HT-29 (cell line): ENCODE measurements around the gene CCDC192. TPM values are rescaled to one million over a fixed set of nuclear protein-coding genes. Genes with fewer than 3 reads are reported as not detected.
A peak's percentile ranks its signal among the peaks of the same experiment; 100 is the strongest.

Experiments used
- DNase-seq: peaks from one replicate; pipeline ENCODE4 v3.0.0-alpha.2; 2015; ENCODE audit warnings: low spot score
- total RNA-seq: library from RNA; depleted of rRNA; stranded (reverse); fragments of >200 nt; shearing (Covaris generic); gene quantifications from 2 replicates; pipeline ENCODE4 v1.2.3, GENCODE V29; 2014

CCDC192 gene
- total RNA-seq, 1 experiment from 2014 or later, result not detected

DNA sequence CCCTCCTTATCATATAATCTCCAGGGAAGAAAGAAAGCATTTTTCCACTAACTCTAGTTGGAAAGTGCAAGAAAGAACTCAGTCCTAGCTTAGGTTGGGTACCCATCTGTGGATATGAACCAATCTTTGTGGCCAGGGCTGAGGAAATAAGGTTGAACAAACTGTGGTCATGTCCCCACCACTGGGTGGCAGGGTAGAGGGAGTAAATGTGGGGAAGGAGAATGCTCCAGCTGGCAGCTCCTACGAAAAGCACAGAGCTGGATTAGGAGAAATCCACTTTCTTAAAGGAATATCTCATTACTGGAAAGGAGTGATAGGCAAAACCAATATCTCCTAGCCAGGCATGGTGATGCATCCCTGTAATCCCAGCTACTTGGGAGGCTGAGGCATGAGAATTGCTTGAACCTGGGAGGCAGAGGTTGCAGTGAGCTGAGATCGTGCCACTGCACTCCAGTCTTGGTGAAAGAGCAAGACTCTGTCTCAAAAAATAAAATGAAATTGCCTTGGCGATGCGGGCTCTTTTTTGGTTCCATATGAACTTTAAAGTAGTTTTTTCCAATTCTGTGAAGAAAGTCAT is 175.1 kb downstream of the CCDC192 start:
- peak; percentile 85 for DNase-seq

GRCh38 chr5:127884416-127884815 is 181.2 kb downstream of the CCDC192 start:
- DNase-seq, result no peak

GRCh38 chr5:127885176-127885575 is 182.0 kb downstream of the CCDC192 start:
- peak; percentile 51 for DNase-seq

GRCh38 chr5:127886081-127886480 is 182.9 kb downstream of the CCDC192 start:
- DNase-seq, result peak; percentile 65

DNA sequence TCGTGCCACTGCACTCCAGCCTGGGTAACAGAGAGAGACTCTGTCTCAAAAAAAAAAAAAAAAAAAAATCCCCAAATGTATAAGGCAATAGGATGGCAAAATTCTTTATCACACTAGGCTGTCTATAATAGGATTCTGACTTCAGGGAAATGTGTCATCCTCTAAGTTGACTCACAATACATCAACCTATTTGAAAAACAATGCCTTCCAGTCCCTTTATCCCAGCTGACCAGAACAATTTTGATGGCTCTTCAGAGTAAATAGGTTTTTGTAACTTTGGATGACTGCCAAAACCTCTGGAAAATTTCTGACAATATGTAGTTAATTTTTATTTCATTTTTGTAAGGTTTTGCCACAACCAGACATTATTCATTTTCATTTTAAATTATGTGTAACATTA is 184.1 kb downstream of the CCDC192 start:
- no peak for DNase-seq

- DNase-seq, result no peak
Measured at GRCh38 chr5:127891942-127892341, 188.8 kb downstream of the CCDC192 start.

- DNase-seq, result peak; percentile 85
Measured at GRCh38 chr5:127892467-127893207, 189.4 kb downstream of the CCDC192 start.

- DNase-seq, result no peak
Measured at GRCh38 chr5:127893232-127893631, 190.0 kb downstream of the CCDC192 start.

- DNase-seq, result no peak
Measured at GRCh38 chr5:127894461-127894860, 191.3 kb downstream of the CCDC192 start.

- DNase-seq, result no peak
Measured at GRCh38 chr5:127898551-127899213, 195.5 kb downstream of the CCDC192 start.

DNA sequence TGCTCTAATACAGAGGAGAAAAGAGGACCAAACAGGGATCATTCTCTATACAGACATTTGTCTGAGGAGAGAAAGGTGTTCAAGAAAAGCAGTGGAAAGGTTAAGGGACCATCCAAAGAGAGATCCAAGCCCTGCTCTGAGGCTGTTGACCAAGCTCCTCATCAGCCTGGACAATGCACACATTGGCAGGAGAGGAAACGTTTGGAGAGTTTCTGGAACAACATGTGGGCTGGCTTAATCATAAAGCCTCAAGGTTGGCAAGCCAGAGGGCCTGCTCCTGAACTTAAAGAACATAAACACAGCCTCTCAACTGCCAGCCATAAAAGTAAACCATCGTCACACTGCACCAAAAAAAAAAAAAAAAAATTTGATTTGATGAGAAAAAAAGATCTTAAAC is 196.0 kb downstream of the CCDC192 start:
- no peak for DNase-seq

DNA sequence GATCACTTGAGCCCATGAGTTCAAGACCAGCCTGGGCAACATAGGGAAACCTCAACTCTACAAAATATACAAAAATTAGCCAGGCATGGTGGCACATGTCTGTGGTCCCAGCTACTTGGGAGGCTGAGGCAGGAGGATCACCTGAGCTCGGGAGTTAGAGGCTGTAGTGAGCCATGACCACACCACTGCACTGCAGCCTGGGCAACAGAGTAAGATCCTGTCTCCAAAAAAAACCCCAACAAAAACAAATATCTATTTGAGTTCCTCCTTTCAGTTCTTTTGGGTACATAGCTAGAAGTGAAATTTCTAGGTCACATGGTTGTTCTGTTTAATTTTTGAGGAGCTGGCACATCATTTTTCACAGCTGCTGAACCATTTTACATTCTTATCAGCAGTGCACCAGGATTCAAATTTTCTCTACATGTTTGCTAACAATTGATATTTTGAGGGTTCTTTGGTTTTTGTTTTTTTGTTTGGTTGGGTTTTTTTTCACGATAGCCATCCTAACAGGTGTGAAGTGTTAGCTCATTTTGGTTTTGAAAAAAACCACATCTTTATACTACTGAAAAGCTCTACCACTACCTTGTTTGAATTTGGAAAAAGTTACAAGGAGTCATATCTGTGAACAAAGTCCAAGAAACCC is 203.5 kb downstream of the CCDC192 start:
- DNase-seq, result no peak

- DNase-seq, result peak; percentile 73
Measured at GRCh38 chr5:127907907-127908306, 204.7 kb downstream of the CCDC192 start.

DNA sequence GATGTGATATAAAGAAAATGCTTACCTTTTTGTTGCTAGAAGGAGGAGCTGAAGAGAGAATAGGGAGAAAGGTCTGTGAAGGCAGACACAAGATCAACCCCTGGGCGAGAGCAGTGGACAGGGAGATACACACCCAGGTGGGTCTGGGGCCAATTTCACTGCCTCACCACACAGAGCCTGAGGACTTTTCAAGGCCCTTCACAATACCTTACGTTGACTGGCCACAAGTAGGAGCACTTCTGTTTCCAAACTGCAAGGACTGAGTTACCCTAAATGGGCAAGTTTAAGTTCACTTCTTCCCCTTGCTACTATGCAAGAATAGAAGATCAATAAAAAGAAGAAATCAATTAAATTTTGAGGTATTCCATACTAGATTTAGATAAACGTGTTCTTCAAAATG is 205.9 kb downstream of the CCDC192 start:
- DNase-seq, result peak; percentile 67

DNA sequence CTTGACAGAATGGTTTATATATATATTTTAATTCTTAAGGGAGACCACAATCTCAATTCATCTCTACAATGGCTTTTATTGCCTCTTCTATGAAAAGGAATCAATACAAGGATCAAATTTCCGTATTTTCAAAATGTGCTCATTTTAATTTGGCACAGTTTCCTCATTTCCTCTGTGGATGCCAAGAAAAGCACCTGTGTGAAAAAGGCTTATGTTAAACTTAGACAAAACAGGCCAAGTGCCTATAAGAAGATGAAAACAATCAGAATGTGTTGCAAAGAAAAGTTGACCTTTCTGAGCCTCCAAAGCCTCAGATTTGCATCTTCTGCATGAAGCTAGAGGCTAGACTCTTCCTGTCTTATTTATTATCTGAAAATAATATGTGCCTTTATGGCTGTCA is 206.6 kb downstream of the CCDC192 start:
- DNase-seq, result no peak

GRCh38 chr5:127910307-127910956 is 207.2 kb downstream of the CCDC192 start:
- DNase-seq, result no peak

- DNase-seq, result no peak
Measured at GRCh38 chr5:127911619-127912018, 208.4 kb downstream of the CCDC192 start.

- DNase-seq, result no peak
Measured at GRCh38 chr5:127912411-127912810, 209.2 kb downstream of the CCDC192 start.

GRCh38 chr5:127916885-127917573 is 213.8 kb downstream of the CCDC192 start:
- DNase-seq, result no peak

- no peak for DNase-seq
Measured at GRCh38 chr5:127919006-127919796, 216.0 kb downstream of the CCDC192 start.
